ENCODE measurements around the gene NFE2. TPM values are rescaled to one million over a fixed set of nuclear protein-coding genes. Genes with fewer than 3 reads are reported as not detected.

The NFE2 gene
- total RNA-seq, 2 donors from 2014 or later, result 0.30 TPM; not detected in 1

DNA sequence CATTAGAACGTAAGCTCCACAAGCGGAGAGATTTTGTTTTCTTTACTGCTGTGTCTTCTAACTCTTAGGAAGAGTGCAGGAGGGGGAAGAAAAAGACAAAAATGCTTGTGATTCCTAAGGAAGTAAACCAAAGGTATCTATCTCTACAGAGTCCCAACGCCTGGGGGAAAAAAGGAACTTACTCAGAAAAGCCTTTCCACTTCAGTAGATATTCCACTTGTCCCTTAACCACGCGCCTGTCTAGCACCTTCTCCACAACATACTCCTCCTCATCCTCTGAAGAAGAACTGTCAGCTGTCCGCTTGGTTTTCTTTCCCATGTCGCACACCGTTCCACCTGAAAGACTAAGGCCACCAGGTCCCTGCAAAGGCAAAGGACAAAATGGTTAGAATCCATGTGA lies 43.5 kb downstream of the NFE2 start:
- Histone ChIP-seq H3K36me3 (no peaks in the 10 kb centered on the region), H3K27ac (no peak overlapping the region)

DNA sequence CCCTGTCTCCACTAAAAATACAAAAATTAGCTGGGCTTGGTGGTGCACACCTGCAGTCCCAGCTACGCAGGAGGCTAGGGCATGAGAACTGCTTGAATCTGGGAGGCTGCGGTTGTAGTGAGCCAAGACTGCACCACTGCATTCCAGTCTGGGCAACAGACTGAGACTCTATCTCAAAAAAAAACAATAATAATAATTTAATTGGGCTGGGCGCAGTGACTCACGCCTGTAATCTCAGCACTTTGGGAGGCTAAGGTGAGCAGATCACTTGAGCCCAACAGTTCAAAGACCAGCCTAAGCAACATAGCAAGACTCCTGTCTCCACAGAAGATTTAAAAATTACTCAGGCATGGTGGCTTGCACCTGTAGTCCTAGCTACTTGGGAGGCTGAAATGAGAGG lies 47.6 kb downstream of the NFE2 start:
- intact Hi-C loops (cut with DNase I), result no loop called here
- Histone ChIP-seq H3K4me1 (no peaks in the 10 kb centered on the region), H3K9me3 (no peaks in the 10 kb centered on the region), H3K27ac (no peak overlapping the region), H3K27me3 (no peaks in the 10 kb centered on the region), H3K4me3 (no peak overlapping the region), H3K36me3 (no peaks in the 10 kb centered on the region), H3K9ac (ENCODE audit: low read depth in 2 of 2, low read length in 2 of 2) (no peak overlapping the region)
- TF ChIP-seq, protein P1, sequence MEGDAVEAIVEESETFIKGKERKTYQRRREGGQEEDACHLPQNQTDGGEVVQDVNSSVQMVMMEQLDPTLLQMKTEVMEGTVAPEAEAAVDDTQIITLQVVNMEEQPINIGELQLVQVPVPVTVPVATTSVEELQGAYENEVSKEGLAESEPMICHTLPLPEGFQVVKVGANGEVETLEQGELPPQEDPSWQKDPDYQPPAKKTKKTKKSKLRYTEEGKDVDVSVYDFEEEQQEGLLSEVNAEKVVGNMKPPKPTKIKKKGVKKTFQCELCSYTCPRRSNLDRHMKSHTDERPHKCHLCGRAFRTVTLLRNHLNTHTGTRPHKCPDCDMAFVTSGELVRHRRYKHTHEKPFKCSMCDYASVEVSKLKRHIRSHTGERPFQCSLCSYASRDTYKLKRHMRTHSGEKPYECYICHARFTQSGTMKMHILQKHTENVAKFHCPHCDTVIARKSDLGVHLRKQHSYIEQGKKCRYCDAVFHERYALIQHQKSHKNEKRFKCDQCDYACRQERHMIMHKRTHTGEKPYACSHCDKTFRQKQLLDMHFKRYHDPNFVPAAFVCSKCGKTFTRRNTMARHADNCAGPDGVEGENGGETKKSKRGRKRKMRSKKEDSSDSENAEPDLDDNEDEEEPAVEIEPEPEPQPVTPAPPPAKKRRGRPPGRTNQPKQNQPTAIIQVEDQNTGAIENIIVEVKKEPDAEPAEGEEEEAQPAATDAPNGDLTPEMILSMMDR (IDR thresholded peaks at IDR 0.05), result no peak
- no peak for DNase-seq

More for the DNA sequence above, 43.5 kb downstream of the NFE2 start:
- intact Hi-C loops (cut with DNase I), result no loop called here
- Histone ChIP-seq H3K9me3 (no peaks in the 10 kb centered on the region), H3K9ac (ENCODE audit: low read depth in 2 of 2, low read length in 2 of 2) (no peak overlapping the region), H3K4me3 (no peak overlapping the region), H3K4me1 (no peaks in the 10 kb centered on the region), H3K27me3 (no peaks in the 10 kb centered on the region)
- no peak for DNase-seq
- TF ChIP-seq, protein P1 (IDR thresholded peaks at IDR 0.05), result no peak

DNA sequence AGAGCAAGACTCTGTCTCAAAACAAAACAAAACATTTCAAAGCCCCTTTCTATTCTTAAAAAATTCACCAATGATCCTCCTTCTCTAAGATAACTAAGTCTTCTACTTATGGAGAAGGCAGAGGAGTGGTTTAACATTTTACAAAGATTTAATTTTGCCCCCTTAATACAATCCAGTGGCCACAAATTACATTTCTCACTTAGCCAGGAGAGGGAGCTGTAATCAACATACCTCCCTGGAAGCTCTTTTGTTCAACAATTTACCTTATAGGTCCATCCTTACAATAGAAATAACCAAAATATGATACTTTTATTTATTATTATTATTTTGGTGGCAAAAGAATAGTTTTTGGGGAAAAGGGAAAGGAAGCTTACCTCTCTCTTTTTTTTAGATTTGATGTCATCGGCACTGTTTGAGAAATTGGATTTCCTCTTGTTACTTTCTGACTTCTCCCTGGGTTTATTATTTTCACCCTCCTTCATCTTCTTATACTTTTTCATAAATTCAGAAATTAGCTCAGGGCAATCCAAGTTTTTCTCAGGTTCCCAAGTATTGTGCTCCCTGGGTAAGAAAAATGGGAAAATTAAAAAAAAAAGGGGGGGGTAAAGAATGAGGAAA lies 49.0 kb downstream of the NFE2 start:
- Histone ChIP-seq H3K27me3 (no peaks in the 10 kb centered on the region), H3K9me3 (no peaks in the 10 kb centered on the region), H3K27ac (no peak overlapping the region), H3K4me1 (no peaks in the 10 kb centered on the region), H3K9ac (ENCODE audit: low read depth in 2 of 2, low read length in 2 of 2) (no peak overlapping the region), H3K4me3 (no peak overlapping the region), H3K36me3 (no peaks in the 10 kb centered on the region)
- intact Hi-C loops (cut with DNase I), result no loop called here
- TF ChIP-seq, protein P1 (IDR thresholded peaks at IDR 0.05), result peak; percentile 65
- no peak for DNase-seq

DNA sequence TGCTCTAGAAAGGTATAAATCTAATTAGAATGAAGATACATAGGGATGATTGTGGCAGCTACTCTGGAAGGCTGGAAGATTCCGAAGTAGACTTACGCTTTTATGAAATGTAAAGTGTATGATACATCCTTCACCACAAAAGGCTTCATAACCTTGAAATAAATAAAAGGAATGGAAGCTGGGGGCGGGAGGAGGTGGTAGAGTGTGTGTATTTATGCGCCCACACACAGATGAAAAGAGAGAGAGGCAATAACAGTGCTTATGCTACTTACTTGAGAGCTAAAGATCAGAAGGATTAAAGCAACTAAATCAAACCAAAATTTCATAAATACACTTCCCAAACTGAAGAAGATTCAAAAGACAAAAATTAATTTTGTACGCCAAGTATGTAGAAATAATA lies 51.3 kb downstream of the NFE2 start:
- TF ChIP-seq, protein P1 (IDR thresholded peaks at IDR 0.05), result no peak
- no peaks in the 10 kb centered on the region for H3K9me3 ChIP-seq
- no peaks in the 10 kb centered on the region for H3K36me3 ChIP-seq
- intact Hi-C loops (cut with DNase I), result no loop called here
- no peak overlapping the region for H3K9ac ChIP-seq (ENCODE audit: low read depth in 2 of 2, low read length in 2 of 2)
- DNase-seq, result no peak
- H3K27me3 ChIP-seq, result no peaks in the 10 kb centered on the region
- H3K4me3 ChIP-seq, result no peak overlapping the region
- H3K27ac ChIP-seq, result no peak overlapping the region
- no peaks in the 10 kb centered on the region for H3K4me1 ChIP-seq

DNA sequence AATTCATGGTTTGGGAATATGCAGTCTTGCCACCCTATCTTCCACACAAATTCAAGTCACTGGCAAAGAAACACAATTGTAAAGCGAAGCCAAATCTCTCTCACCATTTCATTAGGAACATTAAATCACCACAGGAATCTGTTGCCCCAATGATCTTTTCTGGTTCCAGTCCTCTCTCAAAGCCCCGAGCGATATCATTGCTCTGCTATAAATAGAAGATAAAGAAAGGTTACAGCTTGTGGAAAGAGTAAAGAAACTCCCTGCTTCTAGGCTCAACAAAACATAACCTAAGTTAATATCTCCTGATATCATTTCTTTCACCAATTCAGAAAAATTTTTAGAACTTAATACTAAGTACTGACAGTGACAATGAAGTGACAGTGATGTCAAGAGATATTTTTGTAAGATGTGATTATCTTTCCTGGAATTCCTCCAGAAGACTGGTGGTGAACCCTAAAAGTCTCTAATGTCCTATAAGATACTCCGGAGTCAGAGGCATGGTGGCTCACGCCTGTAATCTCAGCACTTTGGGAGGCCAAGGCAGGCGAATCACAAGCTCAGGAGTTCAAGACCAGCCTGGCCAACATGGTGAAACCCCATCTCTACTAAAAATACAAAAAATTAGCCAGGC lies 54.7 kb downstream of the NFE2 start:
- Histone ChIP-seq H3K4me3 (no peak overlapping the region), H3K36me3 (no peaks in the 10 kb centered on the region), H3K27me3 (no peaks in the 10 kb centered on the region), H3K4me1 (no peaks in the 10 kb centered on the region), H3K9me3 (no peaks in the 10 kb centered on the region), H3K27ac (no peak overlapping the region), H3K9ac (ENCODE audit: low read depth in 2 of 2, low read length in 2 of 2) (no peak overlapping the region)
- no peak for DNase-seq
- intact Hi-C loops (cut with DNase I), result no loop called here
- TF ChIP-seq, protein P1 (IDR thresholded peaks at IDR 0.05), result no peak

Small RNAs within 50 kb of the gene (microRNA-seq; reads per million reads assigned to microRNA genes)
- gene MIR148B, result 355 reads per million, percentile 66 among the genes with 10 or more reads in this experiment

Other genes starting within 250 kb of the NFE2 start
- not detected for gene HOXC4, start 247.2 kb downstream of the NFE2 start, total RNA-seq
- 10 to 100 TPM; 22.0 to 31.0 TPM for gene SMUG1, start 112.0 kb downstream of the NFE2 start, total RNA-seq
- 10 to 100 TPM; 49.3 to 77.5 TPM for gene CBX5, start 20.9 kb downstream of the NFE2 start, total RNA-seq
- gene HNRNPA1, start 20.3 kb downstream of the NFE2 start, total RNA-seq, result 1,000 to 10,000 TPM in 1 of 2 donors, 100 to 1,000 TPM in 1; 716 to 1,090 TPM
- 100 to 1,000 TPM; 164 to 173 TPM for gene COPZ1, start 24.1 kb upstream of the NFE2 start, total RNA-seq
- gene GPR84, start 63.5 kb upstream of the NFE2 start, total RNA-seq, result under 1 TPM in 1 of 2 donors, not detected in 1; 0.21 TPM
- 1 to 10 TPM; 3.8 to 7.3 TPM for gene ZNF385A, start 83.7 kb upstream of the NFE2 start, total RNA-seq
- 100 to 1,000 TPM in 1 of 2 donors, 1 to 10 TPM in 1; 7.8 to 120 TPM for gene ITGA5, start 118.3 kb upstream of the NFE2 start, total RNA-seq
- under 1 TPM in 1 of 2 donors, not detected in 1; 0.99 TPM for gene GTSF1, start 172.6 kb upstream of the NFE2 start, total RNA-seq
- gene NCKAP1L, start 196.7 kb upstream of the NFE2 start, total RNA-seq, result 10 to 100 TPM in 1 of 2 donors, 1 to 10 TPM in 1; 3.6 to 13.8 TPM
- gene PDE1B, start 248.6 kb upstream of the NFE2 start, total RNA-seq, result 1 to 10 TPM in 1 of 2 donors, under 1 TPM in 1; 0.40 to 1.0 TPM